ENCODE measurements around the gene RNF223. TPM values are rescaled to one million over a fixed set of nuclear protein-coding genes. Genes with fewer than 3 reads are reported as not detected.
A peak's percentile ranks its signal among the peaks of the same experiment; 100 is the strongest.
"Not testable (repeated sequence)": the region's sequence is repeated elsewhere in the genome, so short reads cannot be mapped to it uniquely, and the experiment has no call there.

RNF223 gene
- total RNA-seq, 1 donor from 2014 or later: 0.65 TPM

DNA sequence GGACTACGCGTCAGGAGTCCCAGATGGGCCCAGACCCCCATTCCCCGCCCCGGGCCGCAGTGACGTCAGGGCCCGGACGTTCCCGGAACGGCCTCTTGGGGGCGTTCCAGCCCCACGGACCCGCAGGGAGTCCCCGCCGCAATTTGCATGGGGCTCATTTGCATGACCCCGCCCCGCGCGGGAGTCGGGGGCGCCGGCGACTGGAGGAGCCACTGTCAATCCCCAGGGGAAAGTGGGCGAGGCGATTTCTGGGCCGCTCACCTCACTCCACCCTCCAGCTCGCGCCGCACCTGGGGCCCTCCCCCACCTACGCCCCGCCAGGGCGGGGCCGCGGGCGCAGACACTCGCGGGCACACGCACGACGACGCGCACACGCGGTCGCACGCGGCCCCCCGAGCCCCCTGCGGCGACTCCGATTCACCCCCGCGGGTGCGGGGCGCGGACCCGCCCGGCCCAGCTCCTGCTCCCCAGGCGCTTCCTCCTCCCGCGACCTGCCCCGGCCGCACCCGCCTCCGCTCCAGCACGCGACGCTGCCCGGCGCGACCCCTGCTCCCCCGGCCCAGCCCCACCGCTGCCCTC is 41.0 kb downstream of the RNF223 start:
- Histone ChIP-seq H3K27ac (no peak overlapping the region), H3K4me1 (peaks cover 11% of the 10 kb centered on the region), H3K9me3 (no peaks in the 10 kb centered on the region), H3K27me3 (ENCODE audit: low read depth) (peaks cover 28% of the 10 kb centered on the region), H3K4me3 (peak overlapping the region; percentile 54), H3K36me3 (no peaks in the 10 kb centered on the region)
- intact Hi-C loops (cut with DNase I): no loop called here
- TF ChIP-seq, protein P1, sequence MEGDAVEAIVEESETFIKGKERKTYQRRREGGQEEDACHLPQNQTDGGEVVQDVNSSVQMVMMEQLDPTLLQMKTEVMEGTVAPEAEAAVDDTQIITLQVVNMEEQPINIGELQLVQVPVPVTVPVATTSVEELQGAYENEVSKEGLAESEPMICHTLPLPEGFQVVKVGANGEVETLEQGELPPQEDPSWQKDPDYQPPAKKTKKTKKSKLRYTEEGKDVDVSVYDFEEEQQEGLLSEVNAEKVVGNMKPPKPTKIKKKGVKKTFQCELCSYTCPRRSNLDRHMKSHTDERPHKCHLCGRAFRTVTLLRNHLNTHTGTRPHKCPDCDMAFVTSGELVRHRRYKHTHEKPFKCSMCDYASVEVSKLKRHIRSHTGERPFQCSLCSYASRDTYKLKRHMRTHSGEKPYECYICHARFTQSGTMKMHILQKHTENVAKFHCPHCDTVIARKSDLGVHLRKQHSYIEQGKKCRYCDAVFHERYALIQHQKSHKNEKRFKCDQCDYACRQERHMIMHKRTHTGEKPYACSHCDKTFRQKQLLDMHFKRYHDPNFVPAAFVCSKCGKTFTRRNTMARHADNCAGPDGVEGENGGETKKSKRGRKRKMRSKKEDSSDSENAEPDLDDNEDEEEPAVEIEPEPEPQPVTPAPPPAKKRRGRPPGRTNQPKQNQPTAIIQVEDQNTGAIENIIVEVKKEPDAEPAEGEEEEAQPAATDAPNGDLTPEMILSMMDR (IDR thresholded peaks at IDR 0.05): peak; percentile 71
- ATAC-seq (peak; percentile 91 to 94), DNase-seq (peak; percentile 89)

DNA sequence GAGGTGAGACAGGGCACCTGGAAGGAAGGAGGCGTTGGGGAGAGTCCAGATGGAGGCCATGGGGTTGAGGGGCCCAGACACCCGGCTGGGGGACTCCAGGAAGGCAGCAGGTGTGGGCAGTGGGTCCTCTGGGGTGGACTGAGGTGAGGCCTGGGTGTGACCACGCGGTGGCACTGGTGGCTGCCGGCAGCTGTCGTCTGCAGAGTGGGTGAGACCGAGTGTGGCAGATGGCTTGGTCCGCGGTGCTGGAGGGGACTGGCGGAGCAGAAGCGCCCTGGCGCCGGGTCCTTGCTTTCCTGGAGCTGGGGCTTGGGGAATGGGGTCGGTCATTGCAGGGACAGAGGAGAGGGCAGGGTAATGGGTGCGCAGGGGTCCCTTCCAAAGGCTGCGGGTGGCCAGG is 41.7 kb downstream of the RNF223 start:
- H3K27ac ChIP-seq: no peak overlapping the region
- DNase-seq (no peak), ATAC-seq (peak; percentile 57 to 71)
- H3K4me1 ChIP-seq: peaks cover 11% of the 10 kb centered on the region
- intact Hi-C loops (cut with DNase I): no loop called here
- TF ChIP-seq, protein P1 (IDR thresholded peaks at IDR 0.05): no peak
- H3K9me3 ChIP-seq: no peaks in the 10 kb centered on the region
- no peaks in the 10 kb centered on the region for H3K36me3 ChIP-seq
- peak overlapping the region; percentile 54 for H3K4me3 ChIP-seq
- H3K27me3 ChIP-seq (ENCODE audit: low read depth): peaks cover 28% of the 10 kb centered on the region

DNA sequence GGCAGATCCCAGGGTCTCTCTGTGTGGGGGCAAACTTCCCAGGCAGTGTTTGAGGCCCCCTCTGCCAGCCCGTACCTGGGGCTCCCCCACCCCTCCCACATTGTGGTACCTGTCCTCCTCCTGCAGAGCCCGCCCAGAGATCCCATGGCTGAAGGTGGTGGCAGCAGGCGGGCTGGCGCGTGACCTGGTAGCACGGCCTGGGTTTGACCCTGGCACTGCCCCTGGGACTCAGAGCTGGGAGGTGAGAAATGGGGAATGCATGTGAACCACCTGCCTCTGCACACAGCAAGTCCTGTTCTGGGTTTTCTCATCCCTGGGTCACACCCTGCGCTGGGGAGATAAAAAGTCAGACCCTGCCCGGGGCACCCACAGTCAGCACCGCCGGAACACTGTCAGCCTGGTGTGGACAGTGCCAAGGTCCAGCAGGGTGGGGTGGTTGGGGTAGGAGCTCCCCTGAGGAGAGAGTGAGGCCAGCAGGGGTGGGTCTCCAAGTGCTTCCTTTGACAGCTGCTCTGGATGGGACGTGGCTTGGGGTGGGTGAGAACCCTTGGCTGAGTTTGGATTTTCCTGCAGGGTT is 42.4 kb downstream of the RNF223 start:
- H3K27ac ChIP-seq: no peak overlapping the region
- intact Hi-C loops (cut with DNase I): no loop called here
- H3K27me3 ChIP-seq (ENCODE audit: low read depth): peaks cover 28% of the 10 kb centered on the region
- H3K4me3 ChIP-seq: no peak overlapping the region
- H3K9me3 ChIP-seq: no peaks in the 10 kb centered on the region
- DNase-seq: no peak
- TF ChIP-seq, protein P1 (IDR thresholded peaks at IDR 0.05): no peak
- H3K36me3 ChIP-seq: no peaks in the 10 kb centered on the region
- peaks cover 13% of the 10 kb centered on the region for H3K4me1 ChIP-seq
- no peak for ATAC-seq

DNA sequence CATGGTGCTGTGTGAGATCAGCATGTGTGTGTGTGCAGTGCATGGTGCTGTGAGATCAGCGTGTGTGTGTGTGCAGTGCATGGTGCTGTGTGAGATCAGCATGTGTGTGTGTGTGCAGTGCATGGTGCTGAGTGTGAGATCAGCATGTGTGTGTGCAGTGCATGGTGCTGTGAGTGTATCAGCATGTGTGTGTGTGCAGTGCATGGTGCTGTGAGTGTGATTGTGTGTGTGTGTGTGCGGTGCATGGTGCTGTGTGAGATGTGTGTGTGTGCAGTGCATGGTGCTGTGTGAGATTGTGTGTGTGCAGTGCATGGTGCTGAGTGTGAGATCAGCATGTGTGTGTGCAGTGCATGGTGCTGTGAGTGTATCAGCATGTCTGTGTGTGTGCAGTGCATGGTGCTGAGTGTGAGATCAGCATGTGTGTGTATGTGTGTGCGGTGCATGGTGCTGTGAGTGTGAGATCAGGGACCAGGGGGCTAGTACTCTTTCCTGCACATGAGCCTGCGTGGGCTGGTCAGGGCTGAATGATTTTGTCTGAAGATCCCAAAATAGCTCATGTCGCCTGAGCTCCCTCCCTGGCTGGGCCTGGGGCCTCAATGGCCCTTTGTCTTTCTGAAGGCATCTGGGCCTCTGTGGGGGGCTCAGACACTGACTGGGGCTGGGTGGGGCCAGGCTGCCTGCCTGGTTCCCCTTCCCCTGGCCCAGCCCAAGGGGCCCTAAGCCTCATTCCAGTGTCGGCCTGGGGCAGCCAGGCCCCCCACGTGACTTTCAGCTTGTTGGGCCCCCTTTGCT is 43.0 kb downstream of the RNF223 start:
- peaks cover 28% of the 10 kb centered on the region for H3K27me3 ChIP-seq (ENCODE audit: low read depth)
- ATAC-seq; H3K4me3 ChIP-seq; H3K27ac ChIP-seq; H3K9me3 ChIP-seq; H3K36me3 ChIP-seq; intact Hi-C loops (cut with DNase I); DNase-seq: not testable (repeated sequence)
- H3K4me1 ChIP-seq: peaks cover 20% of the 10 kb centered on the region

DNA sequence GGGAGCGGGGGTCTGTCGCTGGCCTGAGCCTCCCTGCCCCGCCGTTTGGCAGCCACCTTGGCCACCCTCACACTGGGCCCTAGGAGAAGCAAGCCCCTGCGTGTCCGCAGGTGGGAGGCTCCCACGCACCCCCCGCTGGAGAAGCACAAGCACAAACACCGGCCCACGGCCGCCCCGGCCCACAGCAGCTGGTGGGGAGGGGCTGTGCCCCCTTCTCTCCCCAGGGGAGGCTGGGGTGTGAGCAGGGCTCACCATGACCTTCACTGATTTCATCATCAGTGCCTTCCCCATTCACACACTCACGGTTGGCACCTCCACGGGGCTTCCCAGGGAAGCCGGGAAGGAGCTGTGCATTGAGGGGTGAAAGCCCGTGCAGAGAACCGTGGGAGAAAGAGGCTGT is 46.3 kb downstream of the RNF223 start:
- ATAC-seq (no peak), DNase-seq (no peak)
- Histone ChIP-seq H3K4me3 (no peak overlapping the region), H3K36me3 (no peaks in the 10 kb centered on the region), H3K27me3 (ENCODE audit: low read depth) (peaks cover 10% of the 10 kb centered on the region), H3K9me3 (no peaks in the 10 kb centered on the region), H3K27ac (no peak overlapping the region), H3K4me1 (peaks cover 42% of the 10 kb centered on the region)
- TF ChIP-seq, protein P1 (IDR thresholded peaks at IDR 0.05): no peak
- intact Hi-C loops (cut with DNase I): no loop called here
